Mesendoderm (in vitro differentiated cells): ENCODE results near the gene TRIM6.

Experiments used
- DNase-seq: peaks from one replicate; pipeline ENCODE4 v3.0.0; 2013
- H2AK5ac ChIP-seq: 2 replicates; pipeline ENCODE4 v1.6.1; 2013; ENCODE audit warnings: low read length, inconsistent platforms
- H2BK120ac ChIP-seq: 2 replicates; pipeline ENCODE4 v1.6.1; 2013; ENCODE audit warnings: low read depth, mild to moderate bottlenecking, low read length, moderate library complexity, mixed read lengths
- H2BK15ac ChIP-seq: replicated peaks from 2 replicates; pipeline ENCODE4 v1.6.1; 2013; ENCODE audit warnings: low read depth, mild to moderate bottlenecking, moderate library complexity
- H2BK5ac ChIP-seq: 2 replicates; pipeline ENCODE4 v1.6.1; 2013; ENCODE audit warnings: low read length, inconsistent platforms
- H3K18ac ChIP-seq: 2 replicates; pipeline ENCODE4 v1.6.1; 2013; ENCODE audit warnings: mild to moderate bottlenecking, low read length, mixed read lengths
- H3K23ac ChIP-seq: one replicate; pipeline ENCODE4 v1.6.1; 2013; ENCODE audit warnings: low read length
- H3K27ac ChIP-seq: 2 replicates; pipeline ENCODE4 v1.5.1; 2013; ENCODE audit warnings: low read depth, mild to moderate bottlenecking, inconsistent platforms, low read length, moderate library complexity
- H3K27me3 ChIP-seq: 2 replicates; pipeline ENCODE4 v1.6.1; 2013; ENCODE audit warnings: low read length, control low read depth, mild to moderate bottlenecking, inconsistent platforms; ENCODE audit not compliant: insufficient read depth, poor library complexity
- H3K36me3 ChIP-seq: 2 replicates; pipeline ENCODE4 v1.6.1; 2013; ENCODE audit warnings: low read length, inconsistent platforms; ENCODE audit not compliant: control insufficient read depth, insufficient read depth
- H3K4ac ChIP-seq: one replicate; pipeline ENCODE4 v1.6.1; 2013; ENCODE audit warnings: low read depth, mild to moderate bottlenecking, low read length, moderate library complexity
- H3K4me1 ChIP-seq: 2 replicates; pipeline ENCODE4 v1.6.1; 2013; ENCODE audit warnings: low read depth, low read length, inconsistent platforms; ENCODE audit not compliant: control insufficient read depth
- H3K4me2 ChIP-seq: 2 replicates; pipeline ENCODE4 v1.6.1; 2013; ENCODE audit warnings: low read length
- H3K4me3 ChIP-seq: 2 replicates; pipeline ENCODE4 v1.5.1; 2013; ENCODE audit warnings: mild to moderate bottlenecking, low read length
- H3K56ac ChIP-seq: one replicate; pipeline ENCODE4 v1.6.1; 2013; ENCODE audit warnings: low read length
- H3K79me1 ChIP-seq: 2 replicates; pipeline ENCODE4 v1.6.1; 2013; ENCODE audit warnings: low read length, inconsistent platforms
- H3K79me2 ChIP-seq: 2 replicates; pipeline ENCODE4 v1.6.1; 2013; ENCODE audit warnings: mild to moderate bottlenecking, low read length; ENCODE audit not compliant: control insufficient read depth, insufficient read depth
- H3K9ac ChIP-seq: 2 replicates; pipeline ENCODE4 v1.6.1; 2013; ENCODE audit warnings: low read length, inconsistent platforms
- H4K5ac ChIP-seq: one replicate; pipeline ENCODE4 v1.6.1; 2013; ENCODE audit warnings: low read length
- H4K8ac ChIP-seq: one replicate; pipeline ENCODE4 v1.6.1; 2013; ENCODE audit warnings: low read depth, mild to moderate bottlenecking, control low read depth, low read length, moderate library complexity
- WGBS: extraction: QIAGEN DNeasy Blood & Tissue Kit; methylation state at CpG from one replicate; pipeline ENCODE4 v1.1.7; 2013; ENCODE audit warnings: low lambda C conversion rate, missing lambda C conversion rate; ENCODE audit not compliant: insufficient coverage; ENCODE audit errors: extremely low coverage; 5-methylcytosine and 5-hydroxymethylcytosine counted together

Gene TRIM6

DNA sequence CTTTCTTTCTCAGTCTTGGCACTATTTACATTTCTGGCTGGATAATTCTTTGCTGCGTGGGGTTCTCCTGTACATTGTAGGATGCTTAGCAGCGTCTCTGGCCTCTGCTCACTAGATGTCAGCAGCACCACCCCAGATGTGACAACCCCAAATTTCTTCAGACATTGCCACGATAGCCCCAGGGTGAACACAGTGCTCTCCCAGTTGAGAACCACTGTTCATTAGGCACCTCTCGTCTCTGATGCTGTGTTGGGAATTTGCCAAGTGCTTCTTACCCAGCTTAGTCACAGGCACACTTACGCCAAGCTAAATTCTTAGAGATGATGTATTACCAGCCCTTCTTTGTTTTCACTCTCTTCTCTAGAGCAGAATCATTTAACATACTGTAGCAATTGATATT is 9.4 kb downstream of the TRIM6 start:
- Histone ChIP-seq H3K4ac (no peak overlapping the region), H3K79me2 (no peaks in the 10 kb centered on the region), H3K4me1 (no peaks in the 10 kb centered on the region), H4K8ac (no peak overlapping the region), H3K18ac (no peak overlapping the region), H2BK15ac (no peak overlapping the region), H3K36me3 (peaks cover 1% of the 10 kb centered on the region), H2BK120ac (no peak overlapping the region), H3K56ac (no peak overlapping the region), H3K4me3 (no peak overlapping the region), H3K23ac (no peak overlapping the region), H3K9ac (no peak overlapping the region), H2AK5ac (no peak overlapping the region), H3K27me3 (no peaks in the 10 kb centered on the region), H3K79me1 (peaks cover 4% of the 10 kb centered on the region), H4K5ac (no peak overlapping the region), H3K4me2 (no peak overlapping the region), H2BK5ac (no peak overlapping the region), H3K27ac (no peak overlapping the region)
- no CpG with 5 or more reads among the region's 5 CpGs for WGBS
- DNase-seq, result no peak

DNA sequence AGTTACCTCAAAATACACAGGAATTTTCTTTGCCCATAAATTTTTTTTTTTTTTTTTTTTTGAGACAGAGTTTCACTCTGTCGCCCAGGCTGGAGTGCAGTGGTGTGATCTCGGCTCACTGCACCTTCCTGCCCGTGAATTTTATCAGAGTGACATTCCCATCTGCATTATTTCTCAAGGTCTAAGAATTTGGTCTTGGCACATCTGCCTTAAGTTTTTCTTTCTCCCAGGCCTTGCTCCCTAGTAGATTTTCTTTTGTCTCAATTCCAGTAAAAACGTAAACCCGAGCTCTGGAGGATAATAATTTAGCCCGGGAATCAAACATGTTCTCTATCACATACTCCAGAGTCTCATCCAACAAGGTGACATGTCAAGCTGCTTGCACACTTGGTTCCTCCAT is 12.4 kb downstream of the TRIM6 start:
- H3K4me3 ChIP-seq, result no peak overlapping the region
- H2AK5ac ChIP-seq, result no peak overlapping the region
- no peaks in the 10 kb centered on the region for H3K4me1 ChIP-seq
- no peak overlapping the region for H3K18ac ChIP-seq
- no peaks in the 10 kb centered on the region for H3K79me2 ChIP-seq
- H3K79me1 ChIP-seq, result no peaks in the 10 kb centered on the region
- H3K9ac ChIP-seq, result no peak overlapping the region
- no peak for DNase-seq
- no peak overlapping the region for H3K4ac ChIP-seq
- no peak overlapping the region for H2BK15ac ChIP-seq
- H3K4me2 ChIP-seq, result no peak overlapping the region
- no peak overlapping the region for H3K56ac ChIP-seq
- peaks cover 1% of the 10 kb centered on the region for H3K36me3 ChIP-seq
- H2BK5ac ChIP-seq, result no peak overlapping the region
- no peak overlapping the region for H4K8ac ChIP-seq
- H2BK120ac ChIP-seq, result no peak overlapping the region
- H3K27me3 ChIP-seq, result no peaks in the 10 kb centered on the region
- H4K5ac ChIP-seq, result no peak overlapping the region
- no peak overlapping the region for H3K27ac ChIP-seq
- WGBS, result no CpG with 5 or more reads among the region's 6 CpGs
- H3K23ac ChIP-seq, result no peak overlapping the region

DNA sequence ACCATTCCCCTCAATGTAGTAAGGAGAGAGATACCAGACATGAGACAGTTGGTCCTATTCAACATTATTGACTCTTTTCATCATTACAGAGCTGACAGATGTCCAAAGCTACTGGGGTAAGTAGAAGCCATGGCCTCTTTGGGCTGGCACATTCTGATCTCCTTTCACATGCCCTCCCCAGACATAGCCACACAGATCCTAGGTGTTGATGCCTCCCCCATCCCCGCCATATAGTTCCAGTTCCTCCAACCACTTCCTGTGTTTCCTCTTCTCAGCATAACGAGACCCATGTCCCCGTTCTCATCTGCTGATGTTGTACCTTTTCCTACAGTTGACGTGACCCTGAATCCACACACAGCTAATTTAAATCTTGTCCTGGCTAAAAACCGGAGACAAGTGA is 14.0 kb downstream of the TRIM6 start:
- Histone ChIP-seq H3K4me1 (no peaks in the 10 kb centered on the region), H3K4me3 (no peak overlapping the region), H2AK5ac (no peak overlapping the region), H3K23ac (no peak overlapping the region), H3K4ac (no peak overlapping the region), H3K27me3 (no peaks in the 10 kb centered on the region), H3K4me2 (no peak overlapping the region), H4K8ac (no peak overlapping the region), H3K9ac (no peak overlapping the region), H3K79me2 (no peaks in the 10 kb centered on the region), H2BK120ac (no peak overlapping the region), H2BK5ac (no peak overlapping the region), H3K36me3 (no peaks in the 10 kb centered on the region), H3K56ac (no peak overlapping the region), H3K79me1 (no peaks in the 10 kb centered on the region), H3K18ac (no peak overlapping the region), H4K5ac (no peak overlapping the region), H3K27ac (no peak overlapping the region), H2BK15ac (no peak overlapping the region)
- WGBS, result no CpG with 5 or more reads among the region's 5 CpGs
- DNase-seq, result no peak

DNA sequence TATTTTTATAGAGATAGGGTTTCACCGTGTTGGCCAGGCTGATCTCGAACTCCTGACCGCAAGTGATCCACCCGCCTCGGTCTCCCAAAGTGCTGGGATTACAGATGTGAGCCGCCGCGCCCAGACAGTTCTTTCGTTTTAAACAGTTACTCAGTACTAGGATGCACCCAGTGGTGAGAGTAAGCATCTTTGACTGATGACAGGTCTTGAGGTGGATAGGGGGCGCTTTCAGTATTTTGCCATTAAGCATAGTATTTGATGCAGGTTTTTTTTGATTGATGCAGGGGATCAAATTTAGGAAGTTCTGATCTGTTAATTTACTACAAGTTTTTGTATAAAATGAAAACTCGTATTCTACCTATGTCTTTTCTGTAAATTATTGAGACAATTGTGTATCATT is 15.2 kb downstream of the TRIM6 start:
- WGBS, result no CpG with 5 or more reads among the region's 11 CpGs
- Histone ChIP-seq H3K18ac (no peak overlapping the region), H3K56ac (no peak overlapping the region), H3K4ac (no peak overlapping the region), H3K23ac (no peak overlapping the region), H4K5ac (no peak overlapping the region), H3K79me1 (no peaks in the 10 kb centered on the region), H2BK5ac (no peak overlapping the region), H4K8ac (no peak overlapping the region), H3K4me2 (no peak overlapping the region), H3K79me2 (no peaks in the 10 kb centered on the region), H3K4me1 (no peaks in the 10 kb centered on the region), H3K9ac (no peak overlapping the region), H2AK5ac (no peak overlapping the region), H2BK120ac (no peak overlapping the region), H2BK15ac (no peak overlapping the region), H3K36me3 (no peaks in the 10 kb centered on the region), H3K4me3 (no peak overlapping the region), H3K27me3 (no peaks in the 10 kb centered on the region), H3K27ac (no peak overlapping the region)
- peak; percentile 44 for DNase-seq

DNA sequence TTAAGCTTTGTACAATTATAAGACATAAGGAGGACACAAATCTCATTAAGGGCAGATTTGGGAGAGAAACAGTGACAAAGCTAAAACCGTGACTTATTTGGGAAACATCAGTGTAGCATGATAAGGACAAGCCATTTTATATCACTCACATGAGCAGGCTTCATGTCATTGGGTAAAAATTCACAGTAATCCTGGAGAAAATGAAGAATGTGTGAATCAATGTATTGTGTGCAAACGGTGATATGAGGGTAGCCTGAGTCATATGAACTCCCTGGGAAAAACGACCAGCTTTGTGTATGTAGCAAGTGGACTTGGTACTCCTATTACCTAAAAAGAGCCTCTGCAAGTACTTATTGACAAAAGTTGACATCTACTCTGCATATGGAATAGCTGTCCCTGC is 22.4 kb downstream of the TRIM6 start:
- no peak overlapping the region for H2AK5ac ChIP-seq
- no peaks in the 10 kb centered on the region for H3K79me1 ChIP-seq
- H2BK5ac ChIP-seq, result no peak overlapping the region
- no peak overlapping the region for H3K56ac ChIP-seq
- H3K4me2 ChIP-seq, result no peak overlapping the region
- no peaks in the 10 kb centered on the region for H3K36me3 ChIP-seq
- no peak overlapping the region for H3K18ac ChIP-seq
- WGBS, result no CpG with 5 or more reads among the region's 3 CpGs
- no peak overlapping the region for H2BK15ac ChIP-seq
- H3K23ac ChIP-seq, result no peak overlapping the region
- no peak overlapping the region for H3K4me3 ChIP-seq
- H3K27ac ChIP-seq, result no peak overlapping the region
- DNase-seq, result no peak
- H3K9ac ChIP-seq, result no peak overlapping the region
- H2BK120ac ChIP-seq, result no peak overlapping the region
- no peak overlapping the region for H3K4ac ChIP-seq
- no peaks in the 10 kb centered on the region for H3K79me2 ChIP-seq
- no peak overlapping the region for H4K8ac ChIP-seq
- H3K27me3 ChIP-seq, result no peaks in the 10 kb centered on the region
- no peaks in the 10 kb centered on the region for H3K4me1 ChIP-seq
- no peak overlapping the region for H4K5ac ChIP-seq

DNA sequence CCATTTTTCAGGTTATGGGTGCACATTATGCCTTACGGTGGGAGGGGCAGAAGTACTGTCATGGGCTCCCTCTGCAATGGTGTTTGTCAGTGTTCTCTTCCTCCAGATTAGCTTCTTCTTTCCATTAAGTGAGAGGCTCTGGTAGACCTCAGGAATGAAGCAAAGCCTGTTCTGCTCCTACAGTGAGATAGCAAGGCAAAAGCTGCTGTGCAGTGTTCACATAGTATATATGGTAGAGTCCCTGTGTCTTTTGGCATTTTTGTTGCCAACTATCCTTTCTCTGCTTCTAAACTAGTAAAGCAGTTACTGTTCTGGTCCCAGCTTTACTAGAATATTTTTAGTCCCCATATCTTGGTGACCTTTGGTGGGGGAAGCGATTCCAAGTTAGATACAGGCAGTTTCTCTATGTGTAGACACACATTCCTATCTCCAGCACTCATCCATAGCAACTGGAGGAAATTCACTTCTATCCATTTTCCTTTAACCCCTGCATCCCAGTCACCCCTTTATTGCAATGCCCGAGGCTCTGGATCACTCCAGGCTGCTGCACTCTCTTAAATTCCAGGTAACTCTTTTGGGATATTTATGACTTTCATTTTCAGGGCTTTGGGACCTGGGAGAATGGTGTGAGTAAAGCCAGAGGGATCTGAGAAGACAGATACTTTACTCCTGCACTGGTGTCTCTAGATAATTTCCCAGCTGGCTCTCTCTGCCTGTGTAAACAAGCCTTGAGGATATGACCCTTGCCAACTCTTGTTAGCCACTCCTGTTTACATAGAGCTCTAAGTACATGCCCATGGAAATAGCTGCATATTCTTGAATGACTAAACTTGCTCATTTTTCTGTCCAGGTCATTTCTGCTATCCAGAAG is 24.4 kb downstream of the TRIM6 start:
- H3K4me1 ChIP-seq, result no peaks in the 10 kb centered on the region
- H3K56ac ChIP-seq, result no peak overlapping the region
- H2BK120ac ChIP-seq, result no peak overlapping the region
- H3K4me3 ChIP-seq, result no peak overlapping the region
- H3K23ac ChIP-seq, result peak overlapping the region; percentile 24
- H3K9ac ChIP-seq, result no peak overlapping the region
- no peaks in the 10 kb centered on the region for H3K27me3 ChIP-seq
- no peak overlapping the region for H3K27ac ChIP-seq
- no CpG with 5 or more reads among the region's 3 CpGs for WGBS
- DNase-seq, result peak; percentile 60
- no peak overlapping the region for H4K5ac ChIP-seq
- no peaks in the 10 kb centered on the region for H3K79me2 ChIP-seq
- H2BK5ac ChIP-seq, result no peak overlapping the region
- no peak overlapping the region for H2AK5ac ChIP-seq
- H3K79me1 ChIP-seq, result no peaks in the 10 kb centered on the region
- H4K8ac ChIP-seq, result no peak overlapping the region
- H3K4me2 ChIP-seq, result no peak overlapping the region
- no peak overlapping the region for H2BK15ac ChIP-seq
- H3K36me3 ChIP-seq, result no peaks in the 10 kb centered on the region
- no peak overlapping the region for H3K4ac ChIP-seq
- H3K18ac ChIP-seq, result no peak overlapping the region
